Measurements from ENCODE around the gene GRID1. TPM values are rescaled to one million over a fixed set of nuclear protein-coding genes. Genes with fewer than 3 reads are reported as not detected.

Gene GRID1
- total and polyA plus RNA-seq, 8 donors, result 0.31 to 8.5 (median 1.0) TPM; not detected in 1

- H3K27me3 ChIP-seq, result peaks cover 0 to 10% (median 0%) of the 10 kb centered on the region in 3 donors
- 64 to 84% (median 68%) methylated on average over 7 of the region's 7 CpGs for WGBS, 5 donors
- H3K36me3 ChIP-seq, result no peaks in the 10 kb centered on the region
- no peaks in the 10 kb centered on the region for H3K9me3 ChIP-seq
- intact Hi-C loops (cut with DNase I; ENCODE audit: low total_unique reads), result no loop called here
- H3K27ac ChIP-seq, result no peak overlapping the region
- no peaks in the 10 kb centered on the region for H3K4me1 ChIP-seq
- H3K4me3 ChIP-seq, result no peak overlapping the region
- DNase-seq, result no peak
- no peak for TF ChIP-seq POLR2A (IDR thresholded peaks at IDR 0.05)
- TF ChIP-seq POLR2AphosphoS5 (IDR thresholded peaks at IDR 0.05), result no peak
- no peak for TF ChIP-seq EP300 (IDR thresholded peaks at IDR 0.05)
- no peak for TF ChIP-seq CTCF (IDR thresholded peaks at IDR 0.05)
Observed at GRCh38 chr10:86314616-86315548, 51.7 kb downstream of the GRID1 start.

- Histone ChIP-seq H3K36me3 (no peaks in the 10 kb centered on the region), H3K27me3 (peaks cover 0 to 5% (median 0%) of the 10 kb centered on the region in 3 donors), H3K4me3 (no peak overlapping the region), H3K4me1 (no peaks in the 10 kb centered on the region), H3K27ac (no peak overlapping the region), H3K9me3 (no peaks in the 10 kb centered on the region)
- WGBS, 5 donors, result 64 to 85% (median 79%) methylated on average over 10 of the region's 10 CpGs
- intact Hi-C loops (cut with DNase I; ENCODE audit: low total_unique reads), result no loop called here
- no peak for DNase-seq
- TF ChIP-seq POLR2A (IDR thresholded peaks at IDR 0.05) (no peak), POLR2AphosphoS5 (IDR thresholded peaks at IDR 0.05) (no peak), EP300 (IDR thresholded peaks at IDR 0.05) (no peak), CTCF (IDR thresholded peaks at IDR 0.05) (no peak)
Observed at GRCh38 chr10:86313621-86314041, 53.0 kb downstream of the GRID1 start.

GRCh38 chr10:86312701-86313270, 53.8 kb downstream of the GRID1 start:
- H3K4me1 ChIP-seq, result no peaks in the 10 kb centered on the region
- H3K36me3 ChIP-seq, result no peaks in the 10 kb centered on the region
- H3K9me3 ChIP-seq, result no peaks in the 10 kb centered on the region
- DNase-seq, result no peak
- intact Hi-C loops (cut with DNase I; ENCODE audit: low total_unique reads), result no loop called here
- no peak overlapping the region for H3K27ac ChIP-seq
- no peak for TF ChIP-seq POLR2AphosphoS5 (IDR thresholded peaks at IDR 0.05)
- no peak for TF ChIP-seq POLR2A (IDR thresholded peaks at IDR 0.05)
- no peak for TF ChIP-seq EP300 (IDR thresholded peaks at IDR 0.05)
- TF ChIP-seq CTCF (IDR thresholded peaks at IDR 0.05), result no peak
- 40 to 58% (median 53%) methylated on average over 3 to 5 of the region's 5 CpGs for WGBS, 5 donors
- peaks cover 0 to 5% (median 0%) of the 10 kb centered on the region in 3 donors for H3K27me3 ChIP-seq
- H3K4me3 ChIP-seq, result no peak overlapping the region

GRCh38 chr10:86311906-86312305, 54.7 kb downstream of the GRID1 start:
- TF ChIP-seq CTCF (IDR thresholded peaks at IDR 0.05) (no peak), POLR2AphosphoS5 (IDR thresholded peaks at IDR 0.05) (no peak), POLR2A (IDR thresholded peaks at IDR 0.05) (no peak), EP300 (IDR thresholded peaks at IDR 0.05) (no peak)
- no peak overlapping the region for H3K27ac ChIP-seq
- no peak for DNase-seq
- H3K4me1 ChIP-seq, result no peaks in the 10 kb centered on the region
- WGBS, 5 donors, result 0 to 33% (median 19%) methylated on average over 1 of the region's 1 CpG
- peaks cover 0 to 5% (median 0%) of the 10 kb centered on the region in 3 donors for H3K27me3 ChIP-seq
- intact Hi-C loops (cut with DNase I; ENCODE audit: low total_unique reads), result no loop called here
- no peaks in the 10 kb centered on the region for H3K9me3 ChIP-seq
- H3K36me3 ChIP-seq, result no peaks in the 10 kb centered on the region
- H3K4me3 ChIP-seq, result no peak overlapping the region
